NCI-H345 treated with DMSO at 0.1 percent for 48 hours (cell line): ENCODE data around the gene SBF2.

Experiments
- DNase-seq: peaks from one replicate; lab custom pipeline; 2025; ENCODE audit not compliant: unreplicated experiment; lab: John Stamatoyannopoulos, UW

Gene SBF2

GRCh38 chr11:10302359-10302743 is 8.3 kb upstream of the SBF2 start:
- no peak for DNase-seq

GRCh38 chr11:10301656-10302358 is 7.8 kb upstream of the SBF2 start:
- no peak for DNase-seq

GRCh38 chr11:10298342-10298741 is 4.3 kb upstream of the SBF2 start:
- DNase-seq: peak; percentile 34

- DNase-seq: no peak
Measured at GRCh38 chr11:10295064-10295901, 1.3 kb upstream of the SBF2 start.

- no peak for DNase-seq
Measured at GRCh38 chr11:10294290-10294953, 403 bp upstream of the SBF2 start.

GRCh38 chr11:10291801-10292638 is 2.0 kb downstream of the SBF2 start:
- DNase-seq: no peak

- no peak for DNase-seq
Measured at GRCh38 chr11:10289765-10290380, 4.1 kb downstream of the SBF2 start.

- DNase-seq: no peak
Measured at GRCh38 chr11:10288881-10289764, 4.9 kb downstream of the SBF2 start.

- no peak for DNase-seq
Measured at GRCh38 chr11:10287766-10288715, 6.0 kb downstream of the SBF2 start.

GRCh38 chr11:10287140-10287539 is 6.9 kb downstream of the SBF2 start:
- DNase-seq: no peak

- no peak for DNase-seq
Measured at GRCh38 chr11:10285148-10285802, 8.7 kb downstream of the SBF2 start.

- DNase-seq: no peak
Measured at GRCh38 chr11:10283991-10284390, 10.0 kb downstream of the SBF2 start.

GRCh38 chr11:10282117-10282516 is 11.9 kb downstream of the SBF2 start:
- DNase-seq: no peak

- DNase-seq: no peak
Measured at GRCh38 chr11:10275714-10276113, 18.3 kb downstream of the SBF2 start.

GRCh38 chr11:10274726-10275125 is 19.3 kb downstream of the SBF2 start:
- no peak for DNase-seq

- DNase-seq: no peak
Measured at GRCh38 chr11:10273738-10274137, 20.3 kb downstream of the SBF2 start.

GRCh38 chr11:10272132-10272531 is 21.9 kb downstream of the SBF2 start:
- no peak for DNase-seq
